PC-9 (cell line): ENCODE data around the gene PPARGC1A. TPM values are rescaled to one million over a fixed set of nuclear protein-coding genes. Genes with fewer than 3 reads are reported as not detected.

ENCODE experiments used
- BruUV-seq: library from RNA; stranded (reverse); fragments of 400-500 nt; replicated peaks from 2 replicates; lab custom pipeline; 2021; lab: Mats Ljungman, UMichigan
- CTCF ChIA-PET: fragments of 300-600 bp; sonication (Branson Sonifier 250); formaldehyde crosslinking; loops from one replicate; lab custom pipeline; 2022; ENCODE audit warnings: antibody characterized with exemption; lab: Charles Lee
- POLR2A ChIA-PET: fragments of 300-600 bp; sonication (Branson Sonifier 250); formaldehyde crosslinking; loops from one replicate; lab custom pipeline; 2022; ENCODE audit warnings: antibody characterized with exemption; ENCODE audit not compliant: unreplicated experiment; lab: Charles Lee
- DNase-seq, 2 experiments: peaks; one replicate each; pipeline versions ENCODE4 v3.0.0 to v3.0.0-alpha.2; 2015 to 2022; ENCODE audit warnings: mixed read lengths in 1 of 2
- H2AFZ ChIP-seq: fragments of 200-600 bp; sonication (generic); 2 replicates; pipeline ENCODE4 v1.8.1; 2017; ENCODE audit warnings: antibody characterized with exemption
- H3F3A ChIP-seq: fragments of 200-600 bp; sonication (generic); 2 replicates; pipeline ENCODE4 v1.8.1; 2017; ENCODE audit warnings: antibody characterized with exemption, mild to moderate bottlenecking, low read depth; ENCODE audit not compliant: insufficient read depth
- H3K27ac ChIP-seq: fragments of 200-600 bp; sonication (generic); 2 replicates; pipeline ENCODE4 v1.6.1; 2016; ENCODE audit warnings: mixed run types
- H3K27me3 ChIP-seq: fragments of 200-600 bp; sonication (generic); 2 replicates; pipeline ENCODE4 v1.6.1; 2016; ENCODE audit warnings: low read depth, mixed run types; ENCODE audit not compliant: insufficient read depth
- H3K36me3 ChIP-seq: fragments of 200-600 bp; sonication (generic); 2 replicates; pipeline ENCODE4 v1.6.1; 2016; ENCODE audit warnings: low read depth, mixed run types
- H3K4me1 ChIP-seq: fragments of 200-600 bp; sonication (generic); replicated peaks from 2 replicates; pipeline ENCODE4 v1.6.1; 2016; ENCODE audit warnings: mixed run types; ENCODE audit not compliant: insufficient read depth
- H3K4me2 ChIP-seq: fragments of 200-600 bp; sonication (generic); 2 replicates; pipeline ENCODE4 v1.6.1; 2017; ENCODE audit warnings: mixed run types
- H3K4me3 ChIP-seq: fragments of 200-600 bp; sonication (generic); 2 replicates; pipeline ENCODE4 v1.6.1; 2016; ENCODE audit warnings: mixed run types
- H3K79me2 ChIP-seq: fragments of 200-600 bp; sonication (generic); 2 replicates; pipeline ENCODE4 v1.6.1; 2017; ENCODE audit warnings: low read depth, mixed run types
- H3K9me2 ChIP-seq: fragments of 200-600 bp; sonication (generic); 2 replicates; pipeline ENCODE4 v1.8.1; 2017; ENCODE audit warnings: mild to moderate bottlenecking; ENCODE audit not compliant: insufficient read depth
- H3K9me3 ChIP-seq: fragments of 200-600 bp; sonication (generic); 2 replicates; pipeline ENCODE4 v1.8.1; 2016; ENCODE audit warnings: low read depth; ENCODE audit not compliant: insufficient read depth
- H4K20me1 ChIP-seq: fragments of 200-600 bp; sonication (generic); 2 replicates; pipeline ENCODE4 v1.8.1; 2017; ENCODE audit not compliant: insufficient read depth
- EZH2 ChIP-seq: fragments of 200-600 bp; sonication (generic); IDR thresholded peaks from 2 replicates; pipeline ENCODE4 v1.8.0; 2017; ENCODE audit warnings: antibody characterized with exemption, low read depth
- intact Hi-C: fragments of 100-400 bp; cut with micrococcal nuclease; formaldehyde crosslinking; loops from one replicate; pipeline ENCODE4 v1.10.0; 2022; ENCODE audit not compliant: unreplicated experiment
- total RNA-seq: library from RNA; stranded (reverse); gene quantifications from 2 replicates; pipeline ENCODE4 v1.2.3, GENCODE V29; 2021
- TF ChIP-seq, protein P1 (sequence below): fragments of 200-600 bp; sonication (generic); conservative IDR thresholded peaks from 2 replicates; pipeline ENCODE4 v1.6.1; 2017; ENCODE audit warnings: mixed run types, antibody characterized with exemption, mild to moderate bottlenecking, moderate library complexity

The PPARGC1A gene
- total RNA-seq, 1 experiment from 2014 or later: not detected

DNA sequence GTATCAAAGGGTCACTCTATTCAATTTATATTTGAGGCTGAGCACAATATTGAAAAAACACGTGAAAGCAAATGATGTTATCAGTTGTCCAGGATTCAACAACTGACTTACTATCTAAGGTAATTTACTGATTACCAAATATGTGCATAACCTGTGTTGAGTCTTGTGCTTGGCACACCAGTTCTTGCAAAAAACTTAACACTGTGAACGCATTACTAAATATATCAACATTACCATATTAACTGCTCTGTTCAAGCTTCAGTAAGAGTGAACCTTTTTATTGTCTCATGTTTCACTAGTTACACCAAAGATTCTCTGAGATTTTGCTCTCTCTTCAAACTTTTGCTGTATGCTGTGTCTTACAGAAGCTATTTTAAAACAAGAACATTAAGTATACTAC is 38.4 kb downstream of the PPARGC1A start:
- Histone ChIP-seq H3K9me3 (no peaks in the 10 kb centered on the region), H3K4me1 (no peaks in the 10 kb centered on the region), H3K79me2 (no peaks in the 10 kb centered on the region), H4K20me1 (no peaks in the 10 kb centered on the region), H3K9me2 (no peaks in the 10 kb centered on the region), H3K27me3 (no peaks in the 10 kb centered on the region), H3K36me3 (no peaks in the 10 kb centered on the region), H3K27ac (no peak overlapping the region), H3K4me2 (no peak overlapping the region), H3F3A (no peaks in the 10 kb centered on the region), H3K4me3 (no peak overlapping the region), H2AFZ (no peak overlapping the region)
- ChIA-PET POLR2A (no interaction called here), CTCF (no interaction called here)
- no TSS peak for BruUV-seq
- TF ChIP-seq, protein P1, sequence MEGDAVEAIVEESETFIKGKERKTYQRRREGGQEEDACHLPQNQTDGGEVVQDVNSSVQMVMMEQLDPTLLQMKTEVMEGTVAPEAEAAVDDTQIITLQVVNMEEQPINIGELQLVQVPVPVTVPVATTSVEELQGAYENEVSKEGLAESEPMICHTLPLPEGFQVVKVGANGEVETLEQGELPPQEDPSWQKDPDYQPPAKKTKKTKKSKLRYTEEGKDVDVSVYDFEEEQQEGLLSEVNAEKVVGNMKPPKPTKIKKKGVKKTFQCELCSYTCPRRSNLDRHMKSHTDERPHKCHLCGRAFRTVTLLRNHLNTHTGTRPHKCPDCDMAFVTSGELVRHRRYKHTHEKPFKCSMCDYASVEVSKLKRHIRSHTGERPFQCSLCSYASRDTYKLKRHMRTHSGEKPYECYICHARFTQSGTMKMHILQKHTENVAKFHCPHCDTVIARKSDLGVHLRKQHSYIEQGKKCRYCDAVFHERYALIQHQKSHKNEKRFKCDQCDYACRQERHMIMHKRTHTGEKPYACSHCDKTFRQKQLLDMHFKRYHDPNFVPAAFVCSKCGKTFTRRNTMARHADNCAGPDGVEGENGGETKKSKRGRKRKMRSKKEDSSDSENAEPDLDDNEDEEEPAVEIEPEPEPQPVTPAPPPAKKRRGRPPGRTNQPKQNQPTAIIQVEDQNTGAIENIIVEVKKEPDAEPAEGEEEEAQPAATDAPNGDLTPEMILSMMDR: no peak
- TF ChIP-seq EZH2: no peak
- intact Hi-C loops: no loop called here
- DNase-seq: no peak

- no TSS peak for BruUV-seq
- ChIA-PET CTCF (no interaction called here), POLR2A (no interaction called here)
Measured at GRCh38 chr4:23847158-23847557, 42.7 kb downstream of the PPARGC1A start.

GRCh38 chr4:23844961-23845360 is 44.9 kb downstream of the PPARGC1A start:
- Histone ChIP-seq H3K27me3 (no peaks in the 10 kb centered on the region), H4K20me1 (no peaks in the 10 kb centered on the region), H3K36me3 (no peaks in the 10 kb centered on the region), H3K9me3 (no peaks in the 10 kb centered on the region), H3K27ac (no peak overlapping the region), H3K4me3 (no peak overlapping the region), H3K79me2 (no peaks in the 10 kb centered on the region), H3F3A (no peaks in the 10 kb centered on the region), H3K4me1 (no peaks in the 10 kb centered on the region), H3K9me2 (no peaks in the 10 kb centered on the region), H2AFZ (no peak overlapping the region), H3K4me2 (no peak overlapping the region)
- intact Hi-C loops: no loop called here
- POLR2A ChIA-PET: no interaction called here
- no peak for TF ChIP-seq EZH2
- TF ChIP-seq, protein P1: no peak
- no peak for DNase-seq
- BruUV-seq: no TSS peak
- CTCF ChIA-PET: no interaction called here

More at GRCh38 chr4:23847158-23847557, 42.7 kb downstream of the PPARGC1A start:
- no peaks in the 10 kb centered on the region for H3K36me3 ChIP-seq
- no peak overlapping the region for H2AFZ ChIP-seq
- H3K9me2 ChIP-seq: no peaks in the 10 kb centered on the region
- no peaks in the 10 kb centered on the region for H3K79me2 ChIP-seq
- no peak overlapping the region for H3K27ac ChIP-seq
- no peaks in the 10 kb centered on the region for H3K27me3 ChIP-seq
- H4K20me1 ChIP-seq: no peaks in the 10 kb centered on the region
- intact Hi-C loops: no loop called here
- no peaks in the 10 kb centered on the region for H3F3A ChIP-seq
- TF ChIP-seq, protein P1: no peak
- TF ChIP-seq EZH2: no peak
- H3K4me3 ChIP-seq: no peak overlapping the region
- no peak overlapping the region for H3K4me2 ChIP-seq
- DNase-seq: no peak
- no peaks in the 10 kb centered on the region for H3K4me1 ChIP-seq
- no peaks in the 10 kb centered on the region for H3K9me3 ChIP-seq
